DND-41 (cell line): ENCODE results near the gene PLOD2.

Experiments
- ATAC-seq: fragments of 200-7000 bp; cut with Tn5 transposase; 3 replicates; pipeline ENCODE4 v1.9.1; 2021; ENCODE audit warnings: low read depth; ENCODE audit not compliant: insufficient read depth
- DNase-seq: peaks from one replicate; pipeline ENCODE4 v3.0.0-alpha.2; 2020
- H2AFZ ChIP-seq: 2 replicates; pipeline ENCODE4 v1.6.0; 2012; ENCODE audit warnings: low read depth, low read length
- H3K27ac ChIP-seq: 2 replicates; pipeline ENCODE4 v1.5.1; 2012; ENCODE audit warnings: low read length, inconsistent platforms
- H3K27me3 ChIP-seq: fragments of 200-600 bp; sonication (generic); 2 replicates; pipeline ENCODE4 v1.6.0; 2012; ENCODE audit warnings: low read length, mild to moderate bottlenecking, inconsistent platforms; ENCODE audit not compliant: insufficient read depth, poor library complexity
- H3K36me3 ChIP-seq: 2 replicates; pipeline ENCODE4 v1.5.1; 2012; ENCODE audit warnings: low read length, inconsistent platforms; ENCODE audit not compliant: insufficient read depth
- H3K4me1 ChIP-seq: 2 replicates; pipeline ENCODE4 v1.5.1; 2012; ENCODE audit warnings: mild to moderate bottlenecking, low read length; ENCODE audit not compliant: insufficient read depth
- H3K4me2 ChIP-seq: 2 replicates; pipeline ENCODE4 v1.6.0; 2012; ENCODE audit warnings: mild to moderate bottlenecking, moderate library complexity, low read length, inconsistent platforms; ENCODE audit not compliant: insufficient read depth
- H3K4me3 ChIP-seq, 2 experiments: fragments of 200-600 bp in 1 of 2; shearing (Covaris generic) in 1 of 2; 2 replicates each; pipeline ENCODE4 v1.5.1; 2012 to 2016; ENCODE audit warnings: inconsistent platforms in 2 of 2, low read length in 2 of 2, mild to moderate bottlenecking in 2 of 2, low read depth in 1 of 2, moderate library complexity in 1 of 2
- H3K79me2 ChIP-seq: 2 replicates; pipeline ENCODE4 v1.6.0; 2012; ENCODE audit warnings: low read length, inconsistent platforms; ENCODE audit not compliant: insufficient read depth
- H3K9ac ChIP-seq: 2 replicates; pipeline ENCODE4 v1.6.0; 2012; ENCODE audit warnings: low read depth, mild to moderate bottlenecking, inconsistent platforms, low read length, moderate library complexity
- H3K9me3 ChIP-seq: 2 replicates; pipeline ENCODE4 v1.5.1; 2012; ENCODE audit warnings: low read length, moderate library complexity, mild to moderate bottlenecking, inconsistent platforms; ENCODE audit not compliant: insufficient read depth, severe bottlenecking
- H4K20me1 ChIP-seq: 2 replicates; pipeline ENCODE4 v1.6.0; 2012; ENCODE audit warnings: low read length; ENCODE audit not compliant: insufficient read depth
- CTCF ChIP-seq: IDR thresholded peaks from 2 replicates; pipeline ENCODE4 v1.5.1; 2012; ENCODE audit warnings: borderline replicate concordance, low read length, moderate library complexity, mild to moderate bottlenecking; ENCODE audit not compliant: poor library complexity, severe bottlenecking; ENCODE audit errors: extremely low read depth
- EZH2 ChIP-seq: IDR thresholded peaks from 3 replicates; pipeline ENCODE4 v1.6.1; 2012; ENCODE audit warnings: borderline replicate concordance, low read depth, mild to moderate bottlenecking, moderate library complexity, low read length, inconsistent platforms; ENCODE audit not compliant: severe bottlenecking

The PLOD2 gene

GRCh38 chr3:146092230-146092629 is 68.8 kb downstream of the PLOD2 start:
- no peak overlapping the region for H3K9ac ChIP-seq
- H3K36me3 ChIP-seq: no peaks in the 10 kb centered on the region
- H3K27ac ChIP-seq: no peak overlapping the region
- TF ChIP-seq CTCF (no peak), EZH2 (no peak)
- H3K4me1 ChIP-seq: no peaks in the 10 kb centered on the region
- H3K9me3 ChIP-seq: no peaks in the 10 kb centered on the region
- no peak overlapping the region for H3K4me2 ChIP-seq
- H3K27me3 ChIP-seq: no peaks in the 10 kb centered on the region
- DNase-seq (no peak), ATAC-seq (no peak)
- H2AFZ ChIP-seq: no peak overlapping the region
- no peak overlapping the region for H3K4me3 ChIP-seq
- H4K20me1 ChIP-seq: no peaks in the 10 kb centered on the region
- no peaks in the 10 kb centered on the region for H3K79me2 ChIP-seq

GRCh38 chr3:146091397-146091796 is 69.6 kb downstream of the PLOD2 start:
- ATAC-seq: no peak
- no peak overlapping the region for H3K9ac ChIP-seq
- H3K4me2 ChIP-seq: no peak overlapping the region
- H2AFZ ChIP-seq: no peak overlapping the region
- H3K36me3 ChIP-seq: no peaks in the 10 kb centered on the region
- no peaks in the 10 kb centered on the region for H3K79me2 ChIP-seq
- no peak overlapping the region for H3K4me3 ChIP-seq
- TF ChIP-seq CTCF (no peak), EZH2 (no peak)
- no peaks in the 10 kb centered on the region for H3K4me1 ChIP-seq
- no peaks in the 10 kb centered on the region for H4K20me1 ChIP-seq
- no peak overlapping the region for H3K27ac ChIP-seq
- H3K9me3 ChIP-seq: no peaks in the 10 kb centered on the region
- no peaks in the 10 kb centered on the region for H3K27me3 ChIP-seq
- DNase-seq: no peak

- Histone ChIP-seq H3K79me2 (no peaks in the 10 kb centered on the region), H3K4me3 (no peak overlapping the region), H4K20me1 (no peaks in the 10 kb centered on the region), H3K4me2 (no peak overlapping the region), H3K4me1 (no peaks in the 10 kb centered on the region), H3K27ac (no peak overlapping the region), H3K9ac (no peak overlapping the region), H3K36me3 (no peaks in the 10 kb centered on the region), H3K9me3 (no peaks in the 10 kb centered on the region), H3K27me3 (no peaks in the 10 kb centered on the region), H2AFZ (no peak overlapping the region)
- no peak for TF ChIP-seq CTCF
- no peak for TF ChIP-seq EZH2
- ATAC-seq (no peak), DNase-seq (no peak)
These were observed 70.5 kb downstream of the PLOD2 start for GRCh38 chr3:146090521-146090920.

- no peak overlapping the region for H3K4me2 ChIP-seq
- no peak for TF ChIP-seq EZH2
- no peak for TF ChIP-seq CTCF
These were observed 72.1 kb downstream of the PLOD2 start for GRCh38 chr3:146088840-146089239.

More at GRCh38 chr3:146088840-146089239, 72.1 kb downstream of the PLOD2 start:
- H3K9ac ChIP-seq: no peak overlapping the region
- H4K20me1 ChIP-seq: no peaks in the 10 kb centered on the region
- ATAC-seq: no peak
- no peaks in the 10 kb centered on the region for H3K27me3 ChIP-seq
- H3K4me1 ChIP-seq: no peaks in the 10 kb centered on the region
- no peak overlapping the region for H3K27ac ChIP-seq
- no peak for DNase-seq
- H3K79me2 ChIP-seq: no peaks in the 10 kb centered on the region
- H2AFZ ChIP-seq: no peak overlapping the region
- H3K9me3 ChIP-seq: no peaks in the 10 kb centered on the region
- H3K36me3 ChIP-seq: no peaks in the 10 kb centered on the region
- no peak overlapping the region for H3K4me3 ChIP-seq
